ENCODE data around the gene CD5L. TPM values are rescaled to one million over a fixed set of nuclear protein-coding genes. Genes with fewer than 3 reads are reported as not detected.

CD5L gene
- total RNA-seq, 4 donors from 2014 or later: not detected

- H3K27me3 ChIP-seq: no peaks in the 10 kb centered on the region
- H3K9me3 ChIP-seq: no peaks in the 10 kb centered on the region
- DNase-seq: no peak
- no peaks in the 10 kb centered on the region for H3K36me3 ChIP-seq
- H3K27ac ChIP-seq: no peak overlapping the region
- TF ChIP-seq POLR2A (IDR thresholded peaks at IDR 0.05) (no peak), CTCF (IDR thresholded peaks at IDR 0.05) (no peak)
- no peaks in the 10 kb centered on the region for H3K4me1 ChIP-seq
- no peak overlapping the region for H3K4me3 ChIP-seq
Measured at GRCh38 chr1:157842939-157843338, 1.3 kb upstream of the CD5L start.

- TF ChIP-seq POLR2A (IDR thresholded peaks at IDR 0.05): no peak
- no peak for TF ChIP-seq CTCF (IDR thresholded peaks at IDR 0.05)
- no peak overlapping the region for H3K27ac ChIP-seq
- no peak for DNase-seq
Measured at GRCh38 chr1:157838966-157839365, 2.6 kb downstream of the CD5L start.

GRCh38 chr1:157834430-157834829, 7.2 kb downstream of the CD5L start:
- Histone ChIP-seq H3K4me3 (no peak overlapping the region), H3K27me3 (no peaks in the 10 kb centered on the region), H3K27ac (no peak overlapping the region), H3K9me3 (no peaks in the 10 kb centered on the region), H3K4me1 (no peaks in the 10 kb centered on the region), H3K36me3 (no peaks in the 10 kb centered on the region)
- TF ChIP-seq POLR2A (IDR thresholded peaks at IDR 0.05): no peak
- no peak for DNase-seq

More at GRCh38 chr1:157838966-157839365, 2.6 kb downstream of the CD5L start:
- no peaks in the 10 kb centered on the region for H3K27me3 ChIP-seq
- H3K4me1 ChIP-seq: no peaks in the 10 kb centered on the region
- H3K9me3 ChIP-seq: no peaks in the 10 kb centered on the region
- H3K36me3 ChIP-seq: no peaks in the 10 kb centered on the region
- H3K4me3 ChIP-seq: no peak overlapping the region

GRCh38 chr1:157833145-157833544, 8.5 kb downstream of the CD5L start:
- Histone ChIP-seq H3K36me3 (no peaks in the 10 kb centered on the region), H3K27ac (no peak overlapping the region), H3K9me3 (no peaks in the 10 kb centered on the region), H3K27me3 (no peaks in the 10 kb centered on the region), H3K4me1 (no peaks in the 10 kb centered on the region), H3K4me3 (no peak overlapping the region)
- no peak for DNase-seq
- TF ChIP-seq POLR2A (IDR thresholded peaks at IDR 0.05) (no peak), CTCF (IDR thresholded peaks at IDR 0.05) (no peak)

GRCh38 chr1:157831968-157832626, 9.5 kb downstream of the CD5L start:
- no peaks in the 10 kb centered on the region for H3K36me3 ChIP-seq
- H3K4me3 ChIP-seq: no peak overlapping the region
- TF ChIP-seq CTCF (IDR thresholded peaks at IDR 0.05) (no peak), POLR2A (IDR thresholded peaks at IDR 0.05) (no peak)
- no peaks in the 10 kb centered on the region for H3K27me3 ChIP-seq
- H3K27ac ChIP-seq: no peak overlapping the region
- no peak for DNase-seq
- H3K9me3 ChIP-seq: no peaks in the 10 kb centered on the region
- H3K4me1 ChIP-seq: no peaks in the 10 kb centered on the region

- TF ChIP-seq CTCF (IDR thresholded peaks at IDR 0.05) (no peak), POLR2A (IDR thresholded peaks at IDR 0.05) (no peak)
- H3K4me3 ChIP-seq: no peak overlapping the region
- no peak for DNase-seq
Measured at GRCh38 chr1:157830887-157831286, 10.7 kb downstream of the CD5L start.

More at GRCh38 chr1:157830887-157831286, 10.7 kb downstream of the CD5L start:
- H3K9me3 ChIP-seq: no peaks in the 10 kb centered on the region
- no peaks in the 10 kb centered on the region for H3K36me3 ChIP-seq
- H3K27me3 ChIP-seq: no peaks in the 10 kb centered on the region
- no peaks in the 10 kb centered on the region for H3K4me1 ChIP-seq
- H3K27ac ChIP-seq: no peak overlapping the region
